K562 (cell line): Measurements from ENCODE around the gene KCNC3. TPM values are rescaled to one million over a fixed set of nuclear protein-coding genes. Genes with fewer than 3 reads are reported as not detected.
A peak's percentile ranks its signal among the peaks of the same experiment; 100 is the strongest.

Experiments
- SIN3A ChIP-seq, 2 experiments: fragments of 150-350 bp in 1 of 2; IDR thresholded peaks; 2 replicates each; pipeline ENCODE4 v1.6.1; 2011 to 2016; ENCODE audit warnings: borderline replicate concordance in 2 of 2, low read depth in 2 of 2, low read length in 2 of 2, mild to moderate bottlenecking in 2 of 2, moderate library complexity in 2 of 2; ENCODE audit not compliant: control insufficient read depth in 1 of 2
- SPI1 ChIP-seq: IDR thresholded peaks from 2 replicates; pipeline ENCODE4 v1.6.1; 2011; ENCODE audit warnings: low read depth, low read length, control low read depth, borderline replicate concordance
- TRIM24 ChIP-seq, 2 experiments: fragments of 450-650 bp; IDR thresholded peaks; 2 replicates each; pipeline ENCODE4 v1.6.1; 2016
- polyA plus RNA-seq, 8 experiments: library from polyadenylated mRNA; depleted of rRNA in 4 of 8; stranded (reverse) in 5 of 8; unstranded in 3 of 8; fragments of >200 nt; fragmentation: Nextera tagmentation in 2 of 8; fragmentation: Illumina TruSeq in 1 of 8; extraction: Ambion mirVana in 2 of 8; extraction: Trizol in 1 of 8; gene quantifications; 2 replicates each; pipeline versions ENCODE4 v1.2.1 to v1.2.3, GENCODE V29; 2011 to 2014; ENCODE audit warnings: inconsistent platforms in 1 of 8, missing spikeins in 1 of 8
- total RNA-seq, 7 experiments: library from RNA; depleted of rRNA in 6 of 7; stranded (reverse); fragments of >200 nt in 6 of 7; fragmentation: Illumina TruSeq in 2 of 7; extraction: Trizol in 2 of 7; gene quantifications; 2 replicates each; pipeline versions ENCODE4 v1.2.1 to v1.2.3, GENCODE V29; 2011 to 2021; ENCODE audit warnings: low replicate concordance in 1 of 7
- TF ChIP-seq, protein P1 (sequence below): fragments of 450-650 bp; IDR thresholded peaks from 2 replicates; pipeline ENCODE4 v1.6.1; 2016; ENCODE audit warnings: mild to moderate bottlenecking, moderate library complexity
- TF ChIP-seq, protein P2 (sequence below), 2 experiments: fragments of 150-350 bp in 1 of 2; IDR thresholded peaks; 2 replicates each; pipeline ENCODE4 v1.6.1; 2012 to 2016; ENCODE audit warnings: low read depth in 2 of 2, low read length in 2 of 2, mild to moderate bottlenecking in 1 of 2, moderate library complexity in 1 of 2
- TF ChIP-seq, protein P3 (sequence below): sonication (generic); formaldehyde crosslinking; IDR thresholded peaks from 2 replicates; pipeline ENCODE4 v1.8.0; 2022; ENCODE audit warnings: mild to moderate bottlenecking, missing genetic modification reagents
- TF ChIP-seq, protein P4 (sequence below): sonication (generic); formaldehyde crosslinking; IDR thresholded peaks from 2 replicates; pipeline ENCODE4 v1.8.1; 2023; ENCODE audit warnings: mild to moderate bottlenecking, missing genetic modification reagents

Gene KCNC3
- total and polyA plus RNA-seq, 9 of the 15 experiments (the other 6 are each of a cell fraction or from before 2014, with no cell fraction given): 0.03 to 26.2 (median 2.0) TPM

DNA sequence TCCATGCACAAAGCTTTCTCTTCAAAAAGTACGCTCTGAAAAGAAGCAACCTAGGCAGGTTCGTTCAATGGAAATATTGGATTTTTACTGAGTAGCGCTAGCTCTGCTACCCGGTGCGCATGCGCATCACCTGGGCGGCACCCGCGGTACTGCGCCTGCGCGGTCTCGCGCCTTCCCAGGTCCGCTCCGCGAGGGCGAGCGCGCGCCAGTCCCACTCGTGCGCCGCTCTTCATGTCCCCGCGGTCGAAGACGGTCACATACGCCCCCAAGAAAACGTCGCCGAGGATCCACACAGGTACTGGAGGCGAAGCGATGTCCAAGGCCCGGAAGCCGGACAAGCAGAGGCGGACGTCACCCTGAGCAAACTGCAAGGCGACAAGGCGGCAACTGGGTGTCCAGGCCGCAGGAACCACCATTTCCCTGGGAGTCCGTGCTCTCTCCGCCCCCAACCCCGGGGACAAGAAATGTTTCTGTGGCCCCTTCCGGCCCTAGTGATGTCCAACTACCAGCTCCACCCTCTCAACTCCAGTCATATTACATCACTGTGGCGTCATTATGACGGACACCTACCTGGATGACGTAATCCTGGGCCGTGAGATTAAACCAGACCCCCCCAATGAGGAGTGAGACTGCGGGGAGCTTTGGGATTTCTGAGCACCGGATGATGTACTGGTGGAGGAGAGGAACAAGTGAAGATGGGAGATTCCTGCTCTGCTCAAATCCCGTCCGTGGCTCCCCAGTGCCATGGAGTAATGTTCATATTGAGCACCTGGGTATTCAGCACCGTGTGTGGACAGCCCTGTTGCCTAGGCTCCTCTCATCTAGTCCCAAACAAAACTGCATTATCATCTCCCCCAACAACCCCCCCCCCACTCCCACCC is 4.8 kb upstream of the KCNC3 start (continued):
- TF ChIP-seq, protein P1, sequence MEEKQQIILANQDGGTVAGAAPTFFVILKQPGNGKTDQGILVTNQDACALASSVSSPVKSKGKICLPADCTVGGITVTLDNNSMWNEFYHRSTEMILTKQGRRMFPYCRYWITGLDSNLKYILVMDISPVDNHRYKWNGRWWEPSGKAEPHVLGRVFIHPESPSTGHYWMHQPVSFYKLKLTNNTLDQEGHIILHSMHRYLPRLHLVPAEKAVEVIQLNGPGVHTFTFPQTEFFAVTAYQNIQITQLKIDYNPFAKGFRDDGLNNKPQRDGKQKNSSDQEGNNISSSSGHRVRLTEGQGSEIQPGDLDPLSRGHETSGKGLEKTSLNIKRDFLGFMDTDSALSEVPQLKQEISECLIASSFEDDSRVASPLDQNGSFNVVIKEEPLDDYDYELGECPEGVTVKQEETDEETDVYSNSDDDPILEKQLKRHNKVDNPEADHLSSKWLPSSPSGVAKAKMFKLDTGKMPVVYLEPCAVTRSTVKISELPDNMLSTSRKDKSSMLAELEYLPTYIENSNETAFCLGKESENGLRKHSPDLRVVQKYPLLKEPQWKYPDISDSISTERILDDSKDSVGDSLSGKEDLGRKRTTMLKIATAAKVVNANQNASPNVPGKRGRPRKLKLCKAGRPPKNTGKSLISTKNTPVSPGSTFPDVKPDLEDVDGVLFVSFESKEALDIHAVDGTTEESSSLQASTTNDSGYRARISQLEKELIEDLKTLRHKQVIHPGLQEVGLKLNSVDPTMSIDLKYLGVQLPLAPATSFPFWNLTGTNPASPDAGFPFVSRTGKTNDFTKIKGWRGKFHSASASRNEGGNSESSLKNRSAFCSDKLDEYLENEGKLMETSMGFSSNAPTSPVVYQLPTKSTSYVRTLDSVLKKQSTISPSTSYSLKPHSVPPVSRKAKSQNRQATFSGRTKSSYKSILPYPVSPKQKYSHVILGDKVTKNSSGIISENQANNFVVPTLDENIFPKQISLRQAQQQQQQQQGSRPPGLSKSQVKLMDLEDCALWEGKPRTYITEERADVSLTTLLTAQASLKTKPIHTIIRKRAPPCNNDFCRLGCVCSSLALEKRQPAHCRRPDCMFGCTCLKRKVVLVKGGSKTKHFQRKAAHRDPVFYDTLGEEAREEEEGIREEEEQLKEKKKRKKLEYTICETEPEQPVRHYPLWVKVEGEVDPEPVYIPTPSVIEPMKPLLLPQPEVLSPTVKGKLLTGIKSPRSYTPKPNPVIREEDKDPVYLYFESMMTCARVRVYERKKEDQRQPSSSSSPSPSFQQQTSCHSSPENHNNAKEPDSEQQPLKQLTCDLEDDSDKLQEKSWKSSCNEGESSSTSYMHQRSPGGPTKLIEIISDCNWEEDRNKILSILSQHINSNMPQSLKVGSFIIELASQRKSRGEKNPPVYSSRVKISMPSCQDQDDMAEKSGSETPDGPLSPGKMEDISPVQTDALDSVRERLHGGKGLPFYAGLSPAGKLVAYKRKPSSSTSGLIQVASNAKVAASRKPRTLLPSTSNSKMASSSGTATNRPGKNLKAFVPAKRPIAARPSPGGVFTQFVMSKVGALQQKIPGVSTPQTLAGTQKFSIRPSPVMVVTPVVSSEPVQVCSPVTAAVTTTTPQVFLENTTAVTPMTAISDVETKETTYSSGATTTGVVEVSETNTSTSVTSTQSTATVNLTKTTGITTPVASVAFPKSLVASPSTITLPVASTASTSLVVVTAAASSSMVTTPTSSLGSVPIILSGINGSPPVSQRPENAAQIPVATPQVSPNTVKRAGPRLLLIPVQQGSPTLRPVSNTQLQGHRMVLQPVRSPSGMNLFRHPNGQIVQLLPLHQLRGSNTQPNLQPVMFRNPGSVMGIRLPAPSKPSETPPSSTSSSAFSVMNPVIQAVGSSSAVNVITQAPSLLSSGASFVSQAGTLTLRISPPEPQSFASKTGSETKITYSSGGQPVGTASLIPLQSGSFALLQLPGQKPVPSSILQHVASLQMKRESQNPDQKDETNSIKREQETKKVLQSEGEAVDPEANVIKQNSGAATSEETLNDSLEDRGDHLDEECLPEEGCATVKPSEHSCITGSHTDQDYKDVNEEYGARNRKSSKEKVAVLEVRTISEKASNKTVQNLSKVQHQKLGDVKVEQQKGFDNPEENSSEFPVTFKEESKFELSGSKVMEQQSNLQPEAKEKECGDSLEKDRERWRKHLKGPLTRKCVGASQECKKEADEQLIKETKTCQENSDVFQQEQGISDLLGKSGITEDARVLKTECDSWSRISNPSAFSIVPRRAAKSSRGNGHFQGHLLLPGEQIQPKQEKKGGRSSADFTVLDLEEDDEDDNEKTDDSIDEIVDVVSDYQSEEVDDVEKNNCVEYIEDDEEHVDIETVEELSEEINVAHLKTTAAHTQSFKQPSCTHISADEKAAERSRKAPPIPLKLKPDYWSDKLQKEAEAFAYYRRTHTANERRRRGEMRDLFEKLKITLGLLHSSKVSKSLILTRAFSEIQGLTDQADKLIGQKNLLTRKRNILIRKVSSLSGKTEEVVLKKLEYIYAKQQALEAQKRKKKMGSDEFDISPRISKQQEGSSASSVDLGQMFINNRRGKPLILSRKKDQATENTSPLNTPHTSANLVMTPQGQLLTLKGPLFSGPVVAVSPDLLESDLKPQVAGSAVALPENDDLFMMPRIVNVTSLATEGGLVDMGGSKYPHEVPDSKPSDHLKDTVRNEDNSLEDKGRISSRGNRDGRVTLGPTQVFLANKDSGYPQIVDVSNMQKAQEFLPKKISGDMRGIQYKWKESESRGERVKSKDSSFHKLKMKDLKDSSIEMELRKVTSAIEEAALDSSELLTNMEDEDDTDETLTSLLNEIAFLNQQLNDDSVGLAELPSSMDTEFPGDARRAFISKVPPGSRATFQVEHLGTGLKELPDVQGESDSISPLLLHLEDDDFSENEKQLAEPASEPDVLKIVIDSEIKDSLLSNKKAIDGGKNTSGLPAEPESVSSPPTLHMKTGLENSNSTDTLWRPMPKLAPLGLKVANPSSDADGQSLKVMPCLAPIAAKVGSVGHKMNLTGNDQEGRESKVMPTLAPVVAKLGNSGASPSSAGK: peak; percentile 100
- TF ChIP-seq TRIM24 (IDR thresholded peaks at IDR 0.05) (peak; percentile 33 to 64; a peak in 3 of 4 replicates), SIN3A (IDR thresholded peaks at IDR 0.05; ENCODE audit: borderline replicate concordance in 2 of 2, control insufficient read depth in 1 of 2, low read depth in 2 of 2, low read length in 2 of 2) (peak in 1 of 2 experiments; percentile 4; a peak in 1 of 4 replicates), SPI1 (0 out of 2 replicates have a peak, but pooled peaks have one; percentile 1)
- TF ChIP-seq, protein P2, sequence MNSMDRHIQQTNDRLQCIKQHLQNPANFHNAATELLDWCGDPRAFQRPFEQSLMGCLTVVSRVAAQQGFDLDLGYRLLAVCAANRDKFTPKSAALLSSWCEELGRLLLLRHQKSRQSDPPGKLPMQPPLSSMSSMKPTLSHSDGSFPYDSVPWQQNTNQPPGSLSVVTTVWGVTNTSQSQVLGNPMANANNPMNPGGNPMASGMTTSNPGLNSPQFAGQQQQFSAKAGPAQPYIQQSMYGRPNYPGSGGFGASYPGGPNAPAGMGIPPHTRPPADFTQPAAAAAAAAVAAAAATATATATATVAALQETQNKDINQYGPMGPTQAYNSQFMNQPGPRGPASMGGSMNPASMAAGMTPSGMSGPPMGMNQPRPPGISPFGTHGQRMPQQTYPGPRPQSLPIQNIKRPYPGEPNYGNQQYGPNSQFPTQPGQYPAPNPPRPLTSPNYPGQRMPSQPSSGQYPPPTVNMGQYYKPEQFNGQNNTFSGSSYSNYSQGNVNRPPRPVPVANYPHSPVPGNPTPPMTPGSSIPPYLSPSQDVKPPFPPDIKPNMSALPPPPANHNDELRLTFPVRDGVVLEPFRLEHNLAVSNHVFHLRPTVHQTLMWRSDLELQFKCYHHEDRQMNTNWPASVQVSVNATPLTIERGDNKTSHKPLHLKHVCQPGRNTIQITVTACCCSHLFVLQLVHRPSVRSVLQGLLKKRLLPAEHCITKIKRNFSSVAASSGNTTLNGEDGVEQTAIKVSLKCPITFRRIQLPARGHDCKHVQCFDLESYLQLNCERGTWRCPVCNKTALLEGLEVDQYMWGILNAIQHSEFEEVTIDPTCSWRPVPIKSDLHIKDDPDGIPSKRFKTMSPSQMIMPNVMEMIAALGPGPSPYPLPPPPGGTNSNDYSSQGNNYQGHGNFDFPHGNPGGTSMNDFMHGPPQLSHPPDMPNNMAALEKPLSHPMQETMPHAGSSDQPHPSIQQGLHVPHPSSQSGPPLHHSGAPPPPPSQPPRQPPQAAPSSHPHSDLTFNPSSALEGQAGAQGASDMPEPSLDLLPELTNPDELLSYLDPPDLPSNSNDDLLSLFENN (IDR thresholded peaks at IDR 0.05; ENCODE audit: low read depth in 2 of 2, low read length in 2 of 2): peak in 1 of 2 experiments; percentile 40; a peak in 1 of 4 replicates
- TF ChIP-seq, protein P3, sequence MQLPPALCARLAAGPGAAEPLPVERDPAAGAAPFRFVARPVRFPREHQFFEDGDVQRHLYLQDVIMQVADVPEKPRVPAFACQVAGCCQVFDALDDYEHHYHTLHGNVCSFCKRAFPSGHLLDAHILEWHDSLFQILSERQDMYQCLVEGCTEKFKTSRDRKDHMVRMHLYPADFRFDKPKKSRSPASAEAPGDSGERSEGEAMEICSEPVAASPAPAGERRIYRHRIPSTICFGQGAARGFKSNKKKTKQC: peak; percentile 94
- TF ChIP-seq, protein P4, sequence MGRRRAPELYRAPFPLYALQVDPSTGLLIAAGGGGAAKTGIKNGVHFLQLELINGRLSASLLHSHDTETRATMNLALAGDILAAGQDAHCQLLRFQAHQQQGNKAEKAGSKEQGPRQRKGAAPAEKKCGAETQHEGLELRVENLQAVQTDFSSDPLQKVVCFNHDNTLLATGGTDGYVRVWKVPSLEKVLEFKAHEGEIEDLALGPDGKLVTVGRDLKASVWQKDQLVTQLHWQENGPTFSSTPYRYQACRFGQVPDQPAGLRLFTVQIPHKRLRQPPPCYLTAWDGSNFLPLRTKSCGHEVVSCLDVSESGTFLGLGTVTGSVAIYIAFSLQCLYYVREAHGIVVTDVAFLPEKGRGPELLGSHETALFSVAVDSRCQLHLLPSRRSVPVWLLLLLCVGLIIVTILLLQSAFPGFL (CRISPR knock-in tag): no peak
